ENCODE results near the gene LHFPL2. TPM values are rescaled to one million over a fixed set of nuclear protein-coding genes. Genes with fewer than 3 reads are reported as not detected.

Gene LHFPL2
- total and polyA plus RNA-seq, 2 of the 4 experiments (the other 2 are of a cell fraction), result 6.5 to 11.3 TPM

- H3K27ac ChIP-seq (ENCODE audit: insufficient read depth, low read length), result peak overlapping the region; percentile 51; the same call in 1 of the 2 replicates
- no peak overlapping the region for H3K56ac ChIP-seq (ENCODE audit: extremely low read depth, insufficient read depth, low read length)
- H2AFZ ChIP-seq (replicated peaks; ENCODE audit: low read length, poor library complexity), result no peak overlapping the region
- dilution Hi-C loops (cut with HindIII; ENCODE audit: low sequenced_read_pairs, unreplicated experiment), result no loop called here
- no peak overlapping the region for H2BK120ac ChIP-seq (ENCODE audit: low read depth, low read length)
- no peak overlapping the region for H2AK9ac ChIP-seq (replicated peaks; ENCODE audit: low read depth, low read length, poor library complexity)
- in situ Hi-C loops (cut with MboI; ENCODE audit: low sequenced_read_pairs), result no loop called here
- H4K20me1 ChIP-seq (ENCODE audit: insufficient read depth, low read length), result peaks cover 25% of the 10 kb centered on the region; the same call in 1 of the 2 replicates
- no TSS peak for BruUV-seq (replicated peaks)
- peak overlapping the region; percentile 60 for H3K4me2 ChIP-seq (ENCODE audit: low read depth, low read length)
- ATAC-seq (ENCODE audit: low read depth), result peak; percentile 8; the same call in 1 of the 2 replicates
- no peak overlapping the region for H2BK20ac ChIP-seq (ENCODE audit: low read depth, low read length)
- H3K14ac ChIP-seq (replicated peaks; ENCODE audit: low read depth, low read length), result peak overlapping the region; percentile 42; the same call in 1 of the 2 replicates
- peak overlapping the region; percentile 78 for H3K18ac ChIP-seq (ENCODE audit: low read depth, low read length)
- H3K9me3 ChIP-seq (ENCODE audit: control insufficient read depth, insufficient read depth, low read length), result no peaks in the 10 kb centered on the region
- intact Hi-C loops (cut with micrococcal nuclease), result loop anchor here (5.0 kb wide), 7 partner anchors 53 to 322 kb away; partner anchors contain the start of gene SCAMP1
- no peaks in the 10 kb centered on the region for H3K27me3 ChIP-seq (ENCODE audit: control insufficient read depth, insufficient read depth, low read length)
- no peak overlapping the region for H3K4me3 ChIP-seq (ENCODE audit: insufficient read depth, low read depth, low read length)
- no peak overlapping the region for H2AK5ac ChIP-seq (ENCODE audit: low read depth, low read length)
- H3K79me1 ChIP-seq (ENCODE audit: low read depth in 1 of 2, low read length in 2 of 2), result peaks cover 37 to 79% of the 10 kb centered on the region in 2 experiments
- H4K91ac ChIP-seq (ENCODE audit: insufficient read depth, low read depth, low read length), result peak overlapping the region; percentile 64
- H4K8ac ChIP-seq (ENCODE audit: low read depth in 2 of 2, low read length in 2 of 2), result no peak overlapping the region; a peak in 1 of 4 replicates
- H4K5ac ChIP-seq (ENCODE audit: low read depth, low read length), result no peak overlapping the region
- peaks cover 17% of the 10 kb centered on the region for H3K4me1 ChIP-seq (ENCODE audit: control insufficient read depth, insufficient read depth, low read length)
- H3K9me1 ChIP-seq (ENCODE audit: insufficient read depth, low read length), result peaks cover 20% of the 10 kb centered on the region
- ChIA-PET POLR2A (ENCODE audit: unreplicated experiment) (no interaction called here), CTCF (interaction anchor here (0.6 kb wide), 1 partner anchor 8 kb away, joined by 8 read pairs; no protein-coding TSS in a partner anchor)
- H2BK5ac ChIP-seq (ENCODE audit: low read depth, low read length, poor library complexity, severe bottlenecking), result no peak overlapping the region
- peak overlapping the region; percentile 41; the same call in 1 of the 2 replicates for H3K23ac ChIP-seq (ENCODE audit: low read depth, low read length)
- peak; percentile 53 for DNase-seq
- WGBS, 2 experiments (ENCODE audit: extremely low coverage in 2 of 2, insufficient read length in 1 of 2), result 83% methylated on average over 1 of the region's 2 CpGs; no CpG with 5 or more reads in 1 of the 2 experiments
- H3K9ac ChIP-seq (ENCODE audit: low read depth, low read length), result peak overlapping the region; percentile 56; the same call in 1 of the 2 replicates
- H2BK15ac ChIP-seq (ENCODE audit: low read depth, low read length), result peak overlapping the region; percentile 57; the same call in 1 of the 3 replicates
- H3K4ac ChIP-seq (ENCODE audit: low read depth, low read length), result peak overlapping the region; percentile 81
- H3K36me3 ChIP-seq (ENCODE audit: control insufficient read depth, insufficient read depth, low read length), result peaks cover 7% of the 10 kb centered on the region
- no peak for TF ChIP-seq FOS (IDR thresholded peaks at IDR 0.05; ENCODE audit: low read depth, low read length)
- no peak for TF ChIP-seq CEBPB (IDR thresholded peaks at IDR 0.05; ENCODE audit: low read depth, low read length)
- no peak for TF ChIP-seq CTCF (conservative IDR thresholded peaks at IDR 0.05; ENCODE audit: low read depth, low read length)
- no peak for TF ChIP-seq RAD21 (IDR thresholded peaks at IDR 0.05; ENCODE audit: low read length)
- TF ChIP-seq, protein P1, sequence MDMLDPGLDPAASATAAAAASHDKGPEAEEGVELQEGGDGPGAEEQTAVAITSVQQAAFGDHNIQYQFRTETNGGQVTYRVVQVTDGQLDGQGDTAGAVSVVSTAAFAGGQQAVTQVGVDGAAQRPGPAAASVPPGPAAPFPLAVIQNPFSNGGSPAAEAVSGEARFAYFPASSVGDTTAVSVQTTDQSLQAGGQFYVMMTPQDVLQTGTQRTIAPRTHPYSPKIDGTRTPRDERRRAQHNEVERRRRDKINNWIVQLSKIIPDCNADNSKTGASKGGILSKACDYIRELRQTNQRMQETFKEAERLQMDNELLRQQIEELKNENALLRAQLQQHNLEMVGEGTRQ (IDR thresholded peaks at IDR 0.05; ENCODE audit: low read depth, low read length), result no peak
- no peak for TF ChIP-seq MXI1 (IDR thresholded peaks at IDR 0.05; ENCODE audit: borderline replicate concordance, low read depth, low read length)
- no peak for TF ChIP-seq NFE2L2 (IDR thresholded peaks at IDR 0.05; ENCODE audit: low read depth, low read length)
- TF ChIP-seq MAFK (IDR thresholded peaks at IDR 0.05; ENCODE audit: low read depth, low read length), result no peak
- no peak for TF ChIP-seq RFX5 (IDR thresholded peaks at IDR 0.05; ENCODE audit: low read depth, low read length)
- no peak for TF ChIP-seq MAZ (IDR thresholded peaks at IDR 0.05; ENCODE audit: borderline replicate concordance, low read depth, low read length)
- no peak for TF ChIP-seq SMC3 (IDR thresholded peaks at IDR 0.05; ENCODE audit: low read depth, low read length)
- no peak for TF ChIP-seq ELK1 (IDR thresholded peaks at IDR 0.05; ENCODE audit: borderline replicate concordance, low read depth, low read length)
- TF ChIP-seq BHLHE40 (IDR thresholded peaks at IDR 0.05; ENCODE audit: low read depth, low read length), result no peak
- no peak for TF ChIP-seq POLR2A (IDR thresholded peaks at IDR 0.05; ENCODE audit: low read depth, low read length)
- no peak for TF ChIP-seq RCOR1 (IDR thresholded peaks at IDR 0.05; ENCODE audit: insufficient replicate concordance, low read length)
Measured at GRCh38 chr5:78644741-78645300, 3.8 kb downstream of the LHFPL2 start.

Measured in IMR-90 (cell line).